SIG-M5 treated with dmso at 0.1 percent for 504 hours (cell line): ENCODE data around the gene PIK3C2G.
"Not testable (repeated sequence)": the region's sequence is repeated elsewhere in the genome, so short reads cannot be mapped to it uniquely, and the experiment has no call there.

ENCODE experiments used
- DNase-seq: peaks from one replicate; lab custom pipeline; 2025; ENCODE audit not compliant: unreplicated experiment; lab: John Stamatoyannopoulos, UW

PIK3C2G gene, protein sequence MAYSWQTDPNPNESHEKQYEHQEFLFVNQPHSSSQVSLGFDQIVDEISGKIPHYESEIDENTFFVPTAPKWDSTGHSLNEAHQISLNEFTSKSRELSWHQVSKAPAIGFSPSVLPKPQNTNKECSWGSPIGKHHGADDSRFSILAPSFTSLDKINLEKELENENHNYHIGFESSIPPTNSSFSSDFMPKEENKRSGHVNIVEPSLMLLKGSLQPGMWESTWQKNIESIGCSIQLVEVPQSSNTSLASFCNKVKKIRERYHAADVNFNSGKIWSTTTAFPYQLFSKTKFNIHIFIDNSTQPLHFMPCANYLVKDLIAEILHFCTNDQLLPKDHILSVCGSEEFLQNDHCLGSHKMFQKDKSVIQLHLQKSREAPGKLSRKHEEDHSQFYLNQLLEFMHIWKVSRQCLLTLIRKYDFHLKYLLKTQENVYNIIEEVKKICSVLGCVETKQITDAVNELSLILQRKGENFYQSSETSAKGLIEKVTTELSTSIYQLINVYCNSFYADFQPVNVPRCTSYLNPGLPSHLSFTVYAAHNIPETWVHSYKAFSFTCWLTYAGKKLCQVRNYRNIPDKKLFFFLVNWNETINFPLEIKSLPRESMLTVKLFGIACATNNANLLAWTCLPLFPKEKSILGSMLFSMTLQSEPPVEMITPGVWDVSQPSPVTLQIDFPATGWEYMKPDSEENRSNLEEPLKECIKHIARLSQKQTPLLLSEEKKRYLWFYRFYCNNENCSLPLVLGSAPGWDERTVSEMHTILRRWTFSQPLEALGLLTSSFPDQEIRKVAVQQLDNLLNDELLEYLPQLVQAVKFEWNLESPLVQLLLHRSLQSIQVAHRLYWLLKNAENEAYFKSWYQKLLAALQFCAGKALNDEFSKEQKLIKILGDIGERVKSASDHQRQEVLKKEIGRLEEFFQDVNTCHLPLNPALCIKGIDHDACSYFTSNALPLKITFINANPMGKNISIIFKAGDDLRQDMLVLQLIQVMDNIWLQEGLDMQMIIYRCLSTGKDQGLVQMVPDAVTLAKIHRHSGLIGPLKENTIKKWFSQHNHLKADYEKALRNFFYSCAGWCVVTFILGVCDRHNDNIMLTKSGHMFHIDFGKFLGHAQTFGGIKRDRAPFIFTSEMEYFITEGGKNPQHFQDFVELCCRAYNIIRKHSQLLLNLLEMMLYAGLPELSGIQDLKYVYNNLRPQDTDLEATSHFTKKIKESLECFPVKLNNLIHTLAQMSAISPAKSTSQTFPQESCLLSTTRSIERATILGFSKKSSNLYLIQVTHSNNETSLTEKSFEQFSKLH (N-terminal part only)

GRCh38 chr12:18261273-18261672 lies at the start of gene PIK3C2G:
Gene PIK3C2G (plus strand): TSS chr12:18261518. CDS start chr12:18282082, 20,564 bp downstream.
- DNase-seq: peak; percentile 41

GRCh38 chr12:18217966-18218365 lies 43.4 kb upstream of the PIK3C2G start:
- DNase-seq: no peak

DNA sequence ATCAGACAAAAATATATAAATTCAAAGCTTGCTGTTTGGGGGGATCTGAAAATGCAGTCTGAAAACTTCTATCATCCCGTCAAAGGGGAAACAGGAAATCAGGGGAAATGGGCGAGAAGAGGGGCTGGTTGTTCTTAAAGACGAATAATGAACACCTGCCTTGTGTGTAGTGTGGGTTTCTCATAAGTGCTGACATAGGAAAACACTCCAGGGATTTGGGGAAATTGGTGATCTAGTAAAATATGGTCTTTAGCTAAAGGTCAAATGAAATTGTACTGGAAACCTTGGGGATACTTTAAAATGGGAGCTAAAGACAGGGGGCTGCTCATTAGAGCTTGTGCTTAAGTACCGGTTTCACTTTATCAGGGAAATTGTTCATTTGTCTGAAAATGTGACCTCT lies 39.6 kb upstream of the PIK3C2G start:
- DNase-seq: no peak

DNA sequence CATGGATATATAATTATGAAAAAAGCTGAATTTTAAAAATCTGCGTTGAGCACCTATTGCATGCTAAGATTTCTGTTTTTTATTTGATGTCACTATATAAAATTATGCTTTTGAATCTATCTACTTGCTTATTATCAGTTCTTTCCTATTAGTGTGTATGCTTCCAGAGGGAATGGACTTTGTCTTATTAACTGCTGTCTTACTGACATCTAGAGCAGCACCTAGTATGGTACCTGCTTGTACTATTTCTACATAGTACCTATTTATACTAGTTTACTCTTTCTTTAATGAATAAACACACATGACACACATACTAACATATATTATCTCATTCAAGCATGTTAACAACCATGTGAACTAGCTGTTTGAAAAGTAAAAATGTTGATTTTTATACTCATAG lies 38.6 kb upstream of the PIK3C2G start:
- no peak for DNase-seq

- peak; percentile 60 for DNase-seq
Measured at GRCh38 chr12:18224745-18225144, 36.6 kb upstream of the PIK3C2G start.

- no peak for DNase-seq
Measured at GRCh38 chr12:18239526-18239925, 21.8 kb upstream of the PIK3C2G start.

- no peak for DNase-seq
Measured at GRCh38 chr12:18242380-18243089, 18.8 kb upstream of the PIK3C2G start.

GRCh38 chr12:18243238-18243637 lies 18.1 kb upstream of the PIK3C2G start:
- DNase-seq: no peak

DNA sequence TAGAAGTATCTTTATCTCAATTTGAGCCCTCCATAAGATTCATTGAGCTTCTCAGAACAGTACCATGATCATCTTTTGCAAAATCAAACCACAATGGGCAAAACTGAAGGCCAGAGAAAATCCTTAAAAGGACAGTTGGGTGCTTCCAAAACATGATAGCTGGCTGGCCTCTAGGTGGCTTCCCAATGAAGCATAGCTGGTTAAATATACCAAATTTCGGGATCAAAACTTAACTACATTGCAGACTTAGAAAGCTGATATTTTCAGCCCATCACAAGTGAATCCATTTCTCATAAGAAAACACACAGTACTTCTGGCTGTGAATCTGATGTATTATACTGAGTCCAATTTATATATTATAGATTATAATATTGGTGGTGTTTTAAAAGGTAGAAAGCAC lies 15.3 kb upstream of the PIK3C2G start:
- DNase-seq: no peak

GRCh38 chr12:18250313-18250916 lies 10.9 kb upstream of the PIK3C2G start:
- peak; percentile 58 for DNase-seq

DNA sequence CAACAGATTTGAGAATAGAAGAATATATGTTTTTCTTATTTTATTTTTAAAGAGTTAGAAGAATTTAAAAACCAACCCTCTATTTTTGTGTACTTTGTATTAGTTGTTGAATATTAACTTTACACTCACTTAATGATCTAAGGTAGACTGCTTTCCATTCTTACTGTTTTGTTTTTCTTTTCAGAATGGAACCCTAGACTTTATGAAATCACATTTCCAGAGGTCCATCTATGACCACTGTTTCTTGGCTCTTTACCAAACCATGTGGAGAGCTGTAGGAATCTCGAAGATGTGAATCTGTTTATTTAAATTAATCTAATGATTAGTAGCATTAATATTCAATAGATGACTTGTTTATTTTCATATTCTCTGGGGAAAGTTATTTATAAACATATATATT lies 7.2 kb upstream of the PIK3C2G start:
- DNase-seq: no peak

GRCh38 chr12:18255004-18255403 lies 6.3 kb upstream of the PIK3C2G start:
- DNase-seq: not testable (repeated sequence)

GRCh38 chr12:18257251-18257650 lies 4.1 kb upstream of the PIK3C2G start:
- DNase-seq: no peak

DNA sequence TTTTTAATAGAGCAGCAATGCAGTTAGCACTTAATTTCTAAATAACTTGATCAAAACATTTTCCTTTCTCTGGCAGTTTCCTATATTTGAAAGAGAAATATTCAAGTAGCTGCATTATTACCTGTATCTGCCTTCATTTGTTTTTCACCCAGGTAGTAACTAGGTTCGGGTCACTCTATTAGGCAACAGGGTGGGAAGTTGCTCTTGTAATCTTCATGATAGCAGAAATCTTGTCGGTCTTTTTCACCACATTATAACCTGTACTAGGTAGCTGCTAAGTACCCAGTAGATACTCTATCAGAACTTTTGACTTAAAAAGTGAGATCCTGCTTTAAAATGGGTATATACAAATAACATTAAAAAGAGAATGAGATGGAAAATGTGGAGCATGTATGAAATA lies 2.4 kb upstream of the PIK3C2G start:
- no peak for DNase-seq

GRCh38 chr12:18259906-18260682 lies 1.2 kb upstream of the PIK3C2G start:
- DNase-seq: no peak

- DNase-seq: no peak
Measured at GRCh38 chr12:18261906-18262305, 588 bp downstream of the PIK3C2G start.

GRCh38 chr12:18262514-18262913 lies 1.2 kb downstream of the PIK3C2G start:
- no peak for DNase-seq

DNA sequence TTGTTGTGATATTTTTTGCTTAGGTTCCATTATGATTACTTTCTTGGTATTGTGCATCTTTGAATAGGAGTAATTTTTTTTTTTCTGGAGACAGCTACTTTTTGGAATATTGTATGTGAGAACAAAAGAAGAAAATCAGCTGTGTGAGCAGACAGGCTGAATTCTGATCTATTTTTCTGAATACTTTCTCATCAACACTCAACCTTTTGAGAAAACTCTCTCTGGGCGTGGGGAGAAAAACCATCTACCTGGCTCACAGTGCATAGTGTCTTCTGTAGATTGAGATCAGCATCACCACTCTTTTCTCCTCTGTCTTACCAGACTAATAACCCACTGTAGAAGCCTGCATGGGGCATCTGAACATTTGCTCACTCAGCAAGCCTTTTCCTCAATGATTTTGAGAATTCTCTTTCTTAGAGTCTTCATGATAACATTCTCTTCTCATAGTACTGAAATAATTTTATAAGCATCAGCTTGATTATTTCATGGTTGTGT lies 3.3 kb downstream of the PIK3C2G start:
- DNase-seq: no peak

- no peak for DNase-seq
Measured at GRCh38 chr12:18267427-18268099, 6.2 kb downstream of the PIK3C2G start.
